ENCODE measurements around the gene UNC5C. TPM values are rescaled to one million over a fixed set of nuclear protein-coding genes. Genes with fewer than 3 reads are reported as not detected.

UNC5C gene
- total and polyA plus RNA-seq, 2 of the 8 experiments (the other 6 are each of a cell fraction or from before 2014, with no cell fraction given) = 0.30 to 1.3 TPM

GRCh38 chr4:95232358-95233156, 316.2 kb downstream of the UNC5C start:
- Histone ChIP-seq H3K36me3 (ENCODE audit: control insufficient read depth in 2 of 4, insufficient read depth in 4 of 4, low read length in 3 of 4) (no peaks in the 10 kb centered on the region), H3K23ac (ENCODE audit: insufficient read length) (no peak overlapping the region), H3K4ac (replicated peaks; ENCODE audit: insufficient read length, low read depth, low read length) (no peak overlapping the region), H2AFZ (ENCODE audit: low read length) (no peak overlapping the region), H4K5ac (ENCODE audit: insufficient read length, low read depth, low read length) (no peak overlapping the region), H4K20me1 (replicated peaks in 1 of 2; ENCODE audit: control insufficient read depth in 1 of 2, insufficient read depth in 2 of 2, low read length in 2 of 2) (no peaks in the 10 kb centered on the region), H3K18ac (ENCODE audit: extremely low read depth, low read length) (no peak overlapping the region), H3K27ac (ENCODE audit: low read depth, low read length) (no peak overlapping the region), H3K4me1 (replicated peaks in 1 of 4; ENCODE audit: control insufficient read depth in 3 of 4, insufficient read depth in 4 of 4, low read length in 3 of 4) (no peaks in the 10 kb centered on the region), H2BK120ac (replicated peaks; ENCODE audit: low read depth, low read length) (no peak overlapping the region), H2BK15ac (ENCODE audit: low read length) (no peak overlapping the region), H2BK20ac (ENCODE audit: low read length) (no peak overlapping the region), H2BK12ac (ENCODE audit: low read depth, low read length) (no peak overlapping the region), H3K56ac (replicated peaks; ENCODE audit: insufficient read length, low read depth, low read length) (no peak overlapping the region), H2BK5ac (ENCODE audit: low read depth, low read length) (no peak overlapping the region), H3K79me1 (ENCODE audit: low read depth, low read length) (no peaks in the 10 kb centered on the region), H3K23me2 (ENCODE audit: low read depth, low read length) (no peaks in the 10 kb centered on the region), H3K14ac (ENCODE audit: insufficient read length) (no peak overlapping the region), H3K9me3 (ENCODE audit: insufficient read depth in 2 of 2, low read depth in 1 of 2, low read length in 1 of 2) (no peaks in the 10 kb centered on the region), H2AK5ac (ENCODE audit: low read depth, low read length) (no peak overlapping the region), H4K8ac (ENCODE audit: extremely low read depth, insufficient read depth, low read length) (no peak overlapping the region), H3K9ac (replicated peaks in 1 of 4; ENCODE audit: extremely low read depth in 1 of 4, low read depth in 3 of 4, low read length in 3 of 4) (no peak overlapping the region; a peak in 1 of 7 replicates), H3K79me2 (ENCODE audit: control insufficient read depth in 1 of 2, insufficient read depth in 2 of 2, low read length in 2 of 2) (no peaks in the 10 kb centered on the region), H3K4me3 (ENCODE audit: extremely low read depth in 1 of 4, insufficient read depth in 2 of 4, low read depth in 3 of 4, low read length in 4 of 4) (no peak overlapping the region), H3K27me3 (replicated peaks in 1 of 4; ENCODE audit: control insufficient read depth in 3 of 4, extremely low read depth in 1 of 4, insufficient read depth in 3 of 4, low read length in 3 of 4) (no peaks in the 10 kb centered on the region), H3K4me2 (ENCODE audit: insufficient read depth in 1 of 2, low read depth in 2 of 2, low read length in 2 of 2) (no peak overlapping the region), H4K91ac (replicated peaks; ENCODE audit: insufficient read length, low read length) (no peak overlapping the region)
- ChIA-PET POLR2A (ENCODE audit: partially characterized antibody) (no interaction called here), CTCF (ENCODE audit: partially characterized antibody) (no interaction called here)
- TF ChIP-seq HDAC2 (IDR thresholded peaks at IDR 0.05; ENCODE audit: borderline replicate concordance in 1 of 2, low read depth in 2 of 2, low read length in 2 of 2) (no peak), BCL11A (IDR thresholded peaks at IDR 0.05; ENCODE audit: low read depth in 2 of 2, low read length in 2 of 2) (no peak), MAX (IDR thresholded peaks at IDR 0.05) (no peak), SP4 (IDR thresholded peaks at IDR 0.05; ENCODE audit: low read length) (no peak), ATF3 (IDR thresholded peaks at IDR 0.05; ENCODE audit: insufficient read depth, low read depth, low read length) (no peak), EP300 (IDR thresholded peaks at IDR 0.05; ENCODE audit: borderline replicate concordance in 1 of 2, low read depth in 2 of 2, low read length in 2 of 2) (no peak), JUND (IDR thresholded peaks at IDR 0.05; ENCODE audit: low read length) (no peak), BACH1 (IDR thresholded peaks at IDR 0.05; ENCODE audit: low read length) (no peak), MAFK (IDR thresholded peaks at IDR 0.05; ENCODE audit: low read depth, low read length) (no peak)
- 94% methylated on average over 7 of the region's 7 CpGs; no CpG with 5 or more reads in 1 of the 2 experiments for WGBS, 2 experiments (ENCODE audit: extremely low coverage in 1 of 2, insufficient coverage in 1 of 2, insufficient read length in 1 of 2, insufficient replicate concordance in 2 of 2, low coverage in 1 of 2, low lambda C conversion rate in 2 of 2, missing lambda C conversion rate in 1 of 2)
- DNase-seq (ENCODE audit: low read depth in 1 of 2, low spot score in 2 of 2) (no peak), FAIRE-seq (no peak)
